HepG2 (cell line): ENCODE measurements around the gene KLC4. TPM values are rescaled to one million over a fixed set of nuclear protein-coding genes. Genes with fewer than 3 reads are reported as not detected.

Experiments used
- AHR ChIP-seq: IDR thresholded peaks from 2 replicates; pipeline ENCODE4 v1.6.1; 2018; ENCODE audit warnings: missing genetic modification reagents, missing compliant biosample characterization
- CCAR2 ChIP-seq: fragments of 200-400 bp; formaldehyde crosslinking; optimal IDR thresholded peaks from 2 replicates; pipeline ENCODE3; 2018; ENCODE audit warnings: low read depth, mild to moderate bottlenecking, low read length, moderate library complexity
- EED ChIP-seq: sonication (generic); formaldehyde crosslinking; IDR thresholded peaks from 2 replicates; pipeline ENCODE4 v1.5.0; 2020; ENCODE audit warnings: mild to moderate bottlenecking, missing genetic modification reagents
- ETV5 ChIP-seq: IDR thresholded peaks from 2 replicates; pipeline ENCODE4 v1.6.1; 2018; ENCODE audit warnings: missing biosample characterization, missing genetic modification reagents, inconsistent platforms, borderline replicate concordance
- GABPB1 ChIP-seq: IDR thresholded peaks from 2 replicates; pipeline ENCODE4 v1.6.1; 2016; ENCODE audit warnings: mild to moderate bottlenecking, missing genetic modification reagents, moderate library complexity, missing compliant biosample characterization
- HES4 ChIP-seq: sonication (generic); formaldehyde crosslinking; IDR thresholded peaks from 2 replicates; pipeline ENCODE4 v1.9.0; 2021; ENCODE audit warnings: mild to moderate bottlenecking, missing genetic modification reagents, borderline replicate concordance
- HNRNPK ChIP-seq: fragments of 200-400 bp; formaldehyde crosslinking; IDR thresholded peaks from 2 replicates; pipeline ENCODE4 v1.6.1; 2018; ENCODE audit warnings: low read length, low read depth, moderate library complexity, mild to moderate bottlenecking; ENCODE audit not compliant: poor library complexity, severe bottlenecking
- ISX ChIP-seq: sonication (generic); formaldehyde crosslinking; conservative IDR thresholded peaks from 2 replicates; pipeline ENCODE4 v1.5.0; 2020; ENCODE audit warnings: missing genetic modification reagents
- KDM5A ChIP-seq: fragments of 200-600 bp; sonication (generic); IDR thresholded peaks from 2 replicates; pipeline ENCODE4 v1.7.0; 2018; ENCODE audit warnings: antibody characterized with exemption, mild to moderate bottlenecking, low read length, borderline replicate concordance
- MAFG ChIP-seq: sonication (generic); formaldehyde crosslinking; IDR thresholded peaks from 2 replicates; pipeline ENCODE4 v1.5.1; 2020; ENCODE audit warnings: mild to moderate bottlenecking, missing genetic modification reagents
- NFE2L1 ChIP-seq: sonication (generic); formaldehyde crosslinking; IDR thresholded peaks from 2 replicates; pipeline ENCODE4 v1.4.0; 2020; ENCODE audit warnings: missing genetic modification reagents, mild to moderate bottlenecking, borderline replicate concordance
- PCBP1 ChIP-seq: fragments of 200-400 bp; formaldehyde crosslinking; IDR thresholded peaks from 2 replicates; pipeline ENCODE4 v1.6.1; 2017; ENCODE audit warnings: mild to moderate bottlenecking, low read depth, low read length, borderline replicate concordance
- SALL2 ChIP-seq: sonication (generic); formaldehyde crosslinking; IDR thresholded peaks from 2 replicates; pipeline ENCODE4 v1.8.1; 2023; ENCODE audit warnings: mild to moderate bottlenecking, missing genetic modification reagents, inconsistent platforms
- SMAD3 ChIP-seq: sonication (generic); formaldehyde crosslinking; IDR thresholded peaks from 2 replicates; pipeline ENCODE4 v1.4.0; 2020; ENCODE audit warnings: missing genetic modification reagents
- XBP1 ChIP-seq: sonication (generic); formaldehyde crosslinking; IDR thresholded peaks from 2 replicates; pipeline ENCODE4 v1.5.0; 2020; ENCODE audit warnings: missing genetic modification reagents
- ZBTB7A ChIP-seq: sonication (generic); formaldehyde crosslinking; IDR thresholded peaks from 2 replicates; pipeline ENCODE4 v1.8.0; 2022; ENCODE audit warnings: mild to moderate bottlenecking, missing genetic modification reagents
- ZNF160 ChIP-seq: sonication (generic); formaldehyde crosslinking; IDR thresholded peaks from 2 replicates; pipeline ENCODE4 v1.8.0; 2022; ENCODE audit warnings: mild to moderate bottlenecking, inconsistent platforms, missing genetic modification reagents
- ZNF292 ChIP-seq: sonication (generic); formaldehyde crosslinking; IDR thresholded peaks from 2 replicates; pipeline ENCODE4 v1.8.1; 2022; ENCODE audit warnings: mild to moderate bottlenecking, low read depth, missing genetic modification reagents, borderline replicate concordance
- ZNF333 ChIP-seq: sonication (generic); formaldehyde crosslinking; IDR thresholded peaks from 2 replicates; pipeline ENCODE4 v1.4.0; 2020; ENCODE audit warnings: mild to moderate bottlenecking, missing genetic modification reagents, borderline replicate concordance
- ZNF432 ChIP-seq: sonication (generic); formaldehyde crosslinking; IDR thresholded peaks from 2 replicates; pipeline ENCODE4 v1.5.0; 2020; ENCODE audit warnings: missing genetic modification reagents, mild to moderate bottlenecking, borderline replicate concordance
- ZNF556 ChIP-seq: sonication (generic); formaldehyde crosslinking; IDR thresholded peaks from 2 replicates; pipeline ENCODE4 v1.4.0; 2020; ENCODE audit warnings: mild to moderate bottlenecking, missing genetic modification reagents, borderline replicate concordance
- ZNF839 ChIP-seq: sonication (generic); formaldehyde crosslinking; IDR thresholded peaks from 2 replicates; pipeline ENCODE4 v1.4.0; 2020; ENCODE audit warnings: missing genetic modification reagents, mild to moderate bottlenecking, borderline replicate concordance
- ZNF841 ChIP-seq: sonication (generic); formaldehyde crosslinking; IDR thresholded peaks from 2 replicates; pipeline ENCODE4 v1.8.1; 2023; ENCODE audit warnings: missing genetic modification reagents, borderline replicate concordance
- polyA plus RNA-seq, 8 experiments: library from polyadenylated mRNA; depleted of rRNA in 3 of 8; stranded (reverse) in 7 of 8; unstranded in 1 of 8; fragments of >200 nt; fragmentation: Illumina TruSeq in 4 of 8; extraction: Trizol in 4 of 8; gene quantifications; 2 replicates each; pipeline versions ENCODE4 v1.2.1 to v1.2.3, GENCODE V29; 2011 to 2016; ENCODE audit warnings: low read depth in 4 of 8, missing spikeins in 1 of 8, mixed read lengths in 1 of 8; ENCODE audit not compliant: insufficient read depth in 1 of 8
- total RNA-seq, 5 experiments: library from RNA; depleted of rRNA; stranded (reverse); fragments of >200 nt; fragmentation: Illumina TruSeq; extraction: Trizol; gene quantifications; 2 replicates each; pipeline ENCODE4 v1.2.3, GENCODE V29; 2016; ENCODE audit warnings: low read depth in 1 of 5
- TF ChIP-seq, protein P1 (sequence below): sonication (generic); formaldehyde crosslinking; IDR thresholded peaks from 2 replicates; pipeline ENCODE4 v1.8.1; 2023; ENCODE audit warnings: mild to moderate bottlenecking, moderate library complexity, missing genetic modification reagents
- TF ChIP-seq, protein P2 (sequence below): IDR thresholded peaks from 2 replicates; pipeline ENCODE4 v1.6.1; 2016; ENCODE audit warnings: low read depth, control low read depth
- TF ChIP-seq, protein P3 (sequence below): sonication (generic); formaldehyde crosslinking; IDR thresholded peaks from 2 replicates; pipeline ENCODE4 v1.4.0; 2020; ENCODE audit warnings: mild to moderate bottlenecking, missing genetic modification reagents, borderline replicate concordance

KLC4 gene
- total and polyA plus RNA-seq, 2 of the 13 experiments (the other 11 are each of a cell fraction or from before 2014, with no cell fraction given): 45.4 to 70.4 TPM

DNA sequence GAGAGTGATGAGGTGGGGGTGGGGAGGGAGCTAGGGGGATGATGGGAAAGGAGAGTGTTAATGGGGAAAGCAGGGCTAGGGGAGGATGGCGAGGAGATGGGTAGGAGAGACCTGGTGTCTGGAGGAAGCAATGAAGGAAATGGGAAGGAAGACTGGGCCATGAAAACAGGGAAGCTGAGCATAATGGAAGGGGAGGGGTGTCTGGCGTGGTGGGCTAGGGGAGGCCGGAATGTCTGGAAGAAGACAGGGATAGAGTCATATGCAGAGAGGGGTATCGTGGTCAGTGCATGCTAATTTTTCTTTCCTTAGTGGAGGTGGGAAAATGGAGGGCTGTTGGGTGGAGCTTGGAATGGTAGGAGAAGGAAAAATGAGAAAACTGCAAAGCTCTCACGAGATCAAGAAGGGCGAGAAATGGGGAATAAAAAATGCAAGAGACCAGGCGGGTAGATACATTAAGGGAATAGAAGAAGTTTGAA, 45.0 kb upstream of the KLC4 start (continued):
- TF ChIP-seq XBP1 (no peak), MAFG (CRISPR knock-in tag) (no peak), ISX (CRISPR knock-in tag) (no peak), ZBTB7A (CRISPR knock-in tag) (no peak), GABPB1 (CRISPR knock-in tag) (no peak), KDM5A (peak; percentile 46; the same call in 1 of the 2 replicates), ZNF292 (CRISPR knock-in tag) (no peak), PCBP1 (no peak), ETV5 (CRISPR knock-in tag) (no peak), EED (CRISPR knock-in tag) (no peak), HES4 (CRISPR knock-in tag) (0 out of 2 replicates have a peak, but pooled peaks have one; percentile 25), ZNF839 (CRISPR knock-in tag) (no peak), NFE2L1 (CRISPR knock-in tag) (no peak), SALL2 (CRISPR knock-in tag) (0 out of 2 replicates have a peak, but pooled peaks have one; percentile 1), HNRNPK (no peak), ZNF432 (no peak), AHR (no peak), ZNF556 (CRISPR knock-in tag) (no peak), ZNF333 (CRISPR knock-in tag) (0 out of 2 replicates have a peak, but pooled peaks have one; percentile 8), SMAD3 (CRISPR knock-in tag) (no peak), CCAR2 (no peak), ZNF841 (CRISPR knock-in tag) (no peak), ZNF160 (0 out of 2 replicates have a peak, but pooled peaks have one; percentile 4)
- TF ChIP-seq, protein P1, sequence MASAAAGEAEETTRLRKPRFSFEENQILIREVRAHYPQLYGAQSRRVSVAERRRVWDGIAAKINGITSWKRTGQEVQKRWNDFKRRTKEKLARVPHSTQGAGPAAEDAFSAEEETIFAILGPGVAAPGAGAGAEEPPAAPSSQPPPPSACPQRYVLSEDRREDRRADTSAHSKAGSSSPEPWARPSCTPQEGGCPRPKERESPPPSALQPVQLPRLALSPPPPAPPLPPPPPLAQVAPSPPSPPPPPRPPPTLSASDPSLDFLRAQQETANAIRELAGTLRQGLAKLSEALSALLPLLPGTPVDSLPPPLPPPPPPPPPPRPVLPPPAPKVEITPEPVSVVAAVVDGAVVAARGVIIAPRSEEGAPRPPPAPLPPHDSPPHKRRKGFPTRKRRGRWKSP (CRISPR knock-in tag): no peak
- TF ChIP-seq, protein P2, sequence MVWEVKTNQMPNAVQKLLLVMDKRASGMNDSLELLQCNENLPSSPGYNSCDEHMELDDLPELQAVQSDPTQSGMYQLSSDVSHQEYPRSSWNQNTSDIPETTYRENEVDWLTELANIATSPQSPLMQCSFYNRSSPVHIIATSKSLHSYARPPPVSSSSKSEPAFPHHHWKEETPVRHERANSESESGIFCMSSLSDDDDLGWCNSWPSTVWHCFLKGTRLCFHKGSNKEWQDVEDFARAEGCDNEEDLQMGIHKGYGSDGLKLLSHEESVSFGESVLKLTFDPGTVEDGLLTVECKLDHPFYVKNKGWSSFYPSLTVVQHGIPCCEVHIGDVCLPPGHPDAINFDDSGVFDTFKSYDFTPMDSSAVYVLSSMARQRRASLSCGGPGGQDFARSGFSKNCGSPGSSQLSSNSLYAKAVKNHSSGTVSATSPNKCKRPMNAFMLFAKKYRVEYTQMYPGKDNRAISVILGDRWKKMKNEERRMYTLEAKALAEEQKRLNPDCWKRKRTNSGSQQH (CRISPR knock-in tag): no peak; the same call in 1 of the 2 replicates
- TF ChIP-seq, protein P3, sequence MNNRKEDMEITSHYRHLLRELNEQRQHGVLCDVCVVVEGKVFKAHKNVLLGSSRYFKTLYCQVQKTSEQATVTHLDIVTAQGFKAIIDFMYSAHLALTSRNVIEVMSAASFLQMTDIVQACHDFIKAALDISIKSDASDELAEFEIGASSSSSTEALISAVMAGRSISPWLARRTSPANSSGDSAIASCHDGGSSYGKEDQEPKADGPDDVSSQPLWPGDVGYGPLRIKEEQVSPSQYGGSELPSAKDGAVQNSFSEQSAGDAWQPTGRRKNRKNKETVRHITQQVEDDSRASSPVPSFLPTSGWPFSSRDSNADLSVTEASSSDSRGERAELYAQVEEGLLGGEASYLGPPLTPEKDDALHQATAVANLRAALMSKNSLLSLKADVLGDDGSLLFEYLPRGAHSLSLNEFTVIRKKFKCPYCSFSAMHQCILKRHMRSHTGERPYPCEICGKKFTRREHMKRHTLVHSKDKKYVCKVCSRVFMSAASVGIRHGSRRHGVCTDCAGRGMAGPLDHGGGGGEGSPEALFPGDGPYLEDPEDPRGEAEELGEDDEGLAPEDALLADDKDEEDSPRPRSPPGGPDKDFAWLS (CRISPR knock-in tag): no peak
